Effector CD8-positive, alpha-beta T cell (primary cell): ENCODE measurements around the gene RPL29.
A peak's percentile ranks its signal among the peaks of the same experiment; 100 is the strongest.
"Not testable (repeated sequence)": the region's sequence is repeated elsewhere in the genome, so short reads cannot be mapped to it uniquely, and the experiment has no call there.

ENCODE experiments used
- DNase-seq: peaks from one replicate; lab custom pipeline; 2025; lab: John Stamatoyannopoulos, UW
- total RNA-seq, 4 experiments: gene quantifications; one replicate each; lab custom pipeline; 2026; lab: John Stamatoyannopoulos, UW

RPL29 gene
- total RNA-seq, result 331 to 613 (median 422) reads per million in 4 experiments

DNA sequence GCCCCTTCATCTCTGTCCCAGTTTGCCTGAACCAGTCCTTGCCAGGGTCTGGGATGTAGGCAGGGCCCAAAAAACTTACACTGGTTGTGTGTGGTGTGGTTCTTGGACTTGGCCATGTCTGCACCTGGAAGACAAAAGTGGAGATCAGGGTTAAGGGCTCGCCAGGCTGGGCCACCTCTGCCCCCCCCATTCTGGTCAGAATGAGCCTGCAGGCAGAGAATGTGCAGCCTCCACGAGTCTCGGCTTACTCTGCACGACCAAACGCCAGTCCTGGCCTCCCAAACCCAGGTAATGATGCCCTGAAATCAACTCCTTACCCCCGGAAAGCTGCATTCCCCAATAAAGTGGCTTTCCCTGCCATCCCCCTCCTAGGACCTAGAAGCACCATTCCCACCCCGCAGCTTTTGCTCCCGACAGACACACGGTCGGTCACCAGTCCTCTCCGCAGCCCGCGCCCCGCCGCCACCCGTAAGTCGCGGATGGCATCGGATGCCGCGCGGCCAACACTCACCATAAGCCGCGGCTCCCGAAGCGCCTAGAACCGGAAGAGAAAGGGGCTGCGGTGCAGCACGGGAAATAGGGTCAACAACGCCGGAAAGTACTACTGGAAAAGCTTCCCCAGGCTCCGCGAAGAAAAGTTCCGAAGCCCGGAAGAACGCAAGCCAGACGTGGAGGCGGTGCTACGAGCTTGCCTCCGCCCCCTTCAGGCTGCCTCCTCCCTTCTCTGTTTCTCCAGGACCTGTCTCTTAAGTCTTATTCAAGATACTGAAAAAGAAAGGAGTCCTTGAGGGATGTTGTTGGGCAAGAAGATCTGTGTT is at the start of gene RPL29:
TSS of gene RPL29 (minus strand) at position 550 of the 818 bp plus-strand sequence. CDS start at position 116, 434 bp downstream.
- peak; percentile 85 for DNase-seq

DNA sequence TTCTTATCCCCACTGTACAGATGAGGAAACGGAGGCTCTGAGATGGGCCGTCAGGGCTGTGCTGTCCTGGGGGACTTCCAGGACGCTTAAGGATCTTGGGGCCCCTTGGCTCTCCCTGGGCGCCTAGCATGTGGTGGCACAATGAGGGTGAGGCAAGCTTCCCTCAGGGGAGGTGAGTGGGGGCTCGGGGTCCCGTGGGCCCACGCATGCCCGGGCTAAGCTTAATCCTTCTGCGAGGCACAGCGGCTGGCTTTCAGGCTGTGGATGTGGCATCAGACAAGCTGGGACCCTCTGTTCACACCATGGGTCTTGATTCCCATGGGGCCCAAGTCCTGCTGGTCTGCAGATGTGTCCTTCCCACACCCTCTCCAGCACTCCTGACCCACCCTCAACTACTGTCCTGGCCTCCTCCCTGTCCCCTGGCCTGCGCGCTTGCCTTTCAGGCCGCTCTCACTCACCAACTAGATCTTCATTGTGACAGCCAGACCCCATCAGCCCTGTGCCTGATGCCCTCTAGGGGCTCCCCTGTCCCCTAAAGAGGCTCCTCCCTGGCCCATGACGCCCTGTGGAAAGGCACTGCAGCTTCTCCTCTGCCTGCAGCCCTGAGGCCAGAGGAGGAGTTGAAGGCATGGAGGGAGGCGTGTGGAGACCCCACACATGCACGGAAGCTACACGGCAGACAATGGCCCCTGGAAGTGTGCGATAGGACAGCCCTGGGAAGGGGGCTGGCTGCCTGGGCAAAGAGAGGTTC is 49.3 kb upstream of the RPL29 start:
- no peak for DNase-seq

DNA sequence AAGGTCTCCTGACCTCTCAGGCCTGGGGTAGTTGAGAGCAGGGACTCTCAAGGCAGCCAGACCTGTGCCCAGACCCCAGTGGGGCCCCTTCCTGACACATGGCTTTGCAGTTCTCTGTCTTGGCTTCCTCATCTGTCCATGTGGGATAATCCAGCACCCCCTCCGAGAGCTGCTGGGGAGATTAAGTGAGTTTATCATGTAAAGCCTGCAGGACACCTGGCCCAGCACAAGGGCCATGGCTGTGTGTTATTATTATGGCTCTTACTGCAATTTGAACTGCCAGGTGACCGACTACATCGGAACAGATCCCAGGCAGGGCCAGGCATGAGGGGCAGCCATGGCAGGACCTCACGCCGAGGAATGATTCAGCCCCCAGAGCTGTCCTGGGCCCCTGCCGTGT is 48.1 kb upstream of the RPL29 start:
- DNase-seq, result no peak

DNA sequence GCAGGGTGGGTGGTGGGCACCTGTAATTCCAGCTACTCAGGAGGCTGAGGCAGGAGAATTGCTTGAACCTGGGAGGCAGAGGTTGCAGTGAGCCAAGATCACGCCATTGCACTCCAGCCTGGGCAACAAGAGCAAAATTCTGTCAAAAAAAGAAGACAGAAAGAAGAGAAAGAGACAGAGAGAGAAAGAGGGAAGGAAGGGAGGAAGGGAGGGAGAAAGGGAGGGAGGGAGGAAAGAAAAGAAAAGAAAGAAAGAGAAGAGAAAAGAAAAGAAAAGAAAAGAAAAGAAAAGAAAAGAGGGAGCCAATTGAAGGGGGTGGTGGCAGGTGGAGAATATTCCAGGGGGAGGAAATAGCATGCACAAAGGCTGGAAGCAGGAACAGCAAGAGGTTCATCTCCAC is 47.3 kb upstream of the RPL29 start:
- not testable (repeated sequence) for DNase-seq

DNA sequence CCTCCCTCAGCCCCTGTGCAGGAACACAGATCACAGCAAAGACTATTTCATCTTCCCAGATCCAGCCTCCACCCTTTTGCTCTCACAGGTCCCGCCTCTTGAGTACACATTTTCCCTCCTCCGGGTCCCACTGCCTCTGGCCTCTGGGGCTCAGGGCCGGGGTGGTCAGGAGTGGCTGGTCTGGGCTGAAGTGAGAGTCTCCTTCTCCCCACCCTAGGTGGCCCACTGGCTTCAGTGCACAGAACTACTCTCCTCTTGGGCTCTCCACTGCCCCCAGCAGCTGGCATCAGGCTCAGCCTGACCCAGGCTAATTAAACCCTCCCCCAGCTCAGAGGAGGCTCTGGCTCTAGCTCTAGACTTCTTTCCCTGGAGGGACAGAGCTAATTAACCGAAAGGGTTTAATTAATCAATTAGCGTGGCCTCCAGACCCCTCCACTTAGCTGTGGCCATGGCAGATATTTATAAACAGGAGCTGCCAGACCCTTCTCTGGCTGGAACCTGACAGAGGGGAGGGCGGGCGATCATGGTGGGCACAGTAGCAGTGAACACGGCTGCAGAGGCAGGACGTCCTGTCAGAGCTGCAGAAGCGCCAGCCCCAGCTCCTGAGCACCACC is 45.5 kb upstream of the RPL29 start:
- no peak for DNase-seq

DNA sequence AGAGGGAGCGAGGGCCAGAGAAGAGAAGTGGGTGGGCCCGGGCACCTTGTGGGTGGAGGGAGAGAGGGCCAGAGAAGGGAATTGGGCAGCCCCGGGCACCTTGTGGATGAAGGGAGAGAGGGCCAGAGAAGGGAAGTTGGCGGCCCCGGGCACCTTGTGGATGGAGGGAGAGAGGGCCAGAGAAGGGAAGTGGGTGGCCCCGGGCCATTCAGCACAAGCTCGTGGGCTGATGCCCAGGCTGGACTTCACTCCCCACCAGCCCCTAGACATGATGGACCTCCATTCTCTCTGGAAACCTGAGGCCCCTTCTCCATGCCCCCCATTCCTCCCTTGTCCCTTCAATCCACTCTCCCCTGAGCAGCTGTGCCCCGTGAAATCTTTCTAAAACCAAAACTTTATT is 44.9 kb upstream of the RPL29 start:
- DNase-seq, result no peak

DNA sequence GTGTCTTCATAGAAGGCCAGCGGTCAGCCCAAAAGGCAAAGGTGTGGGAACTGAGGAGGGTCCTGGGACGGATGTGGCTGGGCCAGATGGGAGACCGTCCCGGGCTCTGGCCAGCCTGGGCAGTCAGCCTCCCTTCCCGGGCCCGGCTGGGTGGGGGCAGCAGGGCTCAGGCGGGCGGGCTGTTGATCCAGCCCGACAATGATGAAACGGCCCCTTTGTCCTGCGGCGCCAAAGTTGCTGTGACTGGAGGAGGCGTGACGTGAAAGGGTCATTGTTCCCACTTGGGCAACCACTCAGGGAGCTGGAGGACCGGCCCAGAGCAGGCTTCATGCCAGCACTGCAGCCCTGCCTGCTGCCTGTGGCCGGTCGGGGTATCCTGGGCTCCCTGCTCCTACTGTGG is 44.2 kb upstream of the RPL29 start:
- no peak for DNase-seq

DNA sequence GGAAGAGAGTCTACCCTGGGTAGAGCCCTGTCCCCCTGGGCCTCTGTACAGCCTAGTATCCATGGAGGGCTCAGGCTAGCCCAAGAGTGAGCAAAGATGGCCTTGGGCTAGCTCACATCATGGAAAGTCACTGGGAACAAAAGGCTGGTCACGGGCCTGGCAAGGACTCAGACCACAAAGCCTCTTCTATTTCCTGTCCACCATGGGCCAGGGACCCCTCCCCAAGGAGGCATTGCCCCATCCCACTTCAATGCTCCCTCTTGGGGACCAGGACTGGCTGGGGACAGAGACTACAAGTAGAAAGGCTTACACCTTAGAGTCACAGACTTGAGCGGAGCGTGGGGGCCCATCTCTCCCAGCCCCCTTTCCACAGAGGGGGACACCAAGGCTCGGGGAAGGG is 43.7 kb upstream of the RPL29 start:
- no peak for DNase-seq

DNA sequence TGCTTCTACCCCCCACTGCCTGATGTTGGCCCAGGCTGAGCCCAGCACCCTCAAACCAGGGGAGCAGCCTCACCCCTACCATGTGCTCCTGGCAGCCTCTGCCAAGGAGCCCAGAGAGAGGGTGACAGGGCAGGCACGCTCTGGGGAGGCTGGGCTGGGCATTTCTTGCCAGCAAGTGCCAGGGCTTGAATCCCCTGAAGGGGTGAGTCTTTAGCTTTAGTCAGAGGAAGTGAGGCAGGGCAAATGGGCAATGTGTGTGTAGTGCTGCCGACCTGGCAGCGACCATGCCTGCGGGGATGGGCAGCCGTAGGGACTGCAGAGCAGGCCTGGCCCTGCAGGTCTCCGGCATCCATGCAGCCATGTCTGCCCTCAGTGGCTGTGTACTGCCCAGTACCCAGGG is 42.5 kb upstream of the RPL29 start:
- DNase-seq, result no peak

DNA sequence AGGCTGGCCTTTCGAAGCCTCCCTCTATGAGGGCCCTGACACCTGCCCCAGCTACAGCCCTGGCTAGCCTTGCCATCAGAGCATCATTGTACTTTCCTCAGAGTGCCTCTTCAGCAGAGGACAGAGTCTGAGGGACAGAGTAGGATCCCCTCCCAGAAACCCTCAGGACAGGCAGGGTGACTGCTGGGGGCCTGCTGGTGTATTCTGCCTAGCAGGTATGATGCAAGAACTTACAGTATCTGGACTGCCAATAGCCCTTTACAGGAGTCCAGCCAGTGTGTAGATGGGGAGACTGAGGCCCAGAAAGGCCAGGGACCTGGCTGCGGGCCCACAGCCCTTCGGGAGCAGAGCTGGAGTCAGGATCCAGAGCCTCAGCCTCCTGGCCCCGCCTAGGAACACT is 41.6 kb upstream of the RPL29 start:
- DNase-seq, result no peak

DNA sequence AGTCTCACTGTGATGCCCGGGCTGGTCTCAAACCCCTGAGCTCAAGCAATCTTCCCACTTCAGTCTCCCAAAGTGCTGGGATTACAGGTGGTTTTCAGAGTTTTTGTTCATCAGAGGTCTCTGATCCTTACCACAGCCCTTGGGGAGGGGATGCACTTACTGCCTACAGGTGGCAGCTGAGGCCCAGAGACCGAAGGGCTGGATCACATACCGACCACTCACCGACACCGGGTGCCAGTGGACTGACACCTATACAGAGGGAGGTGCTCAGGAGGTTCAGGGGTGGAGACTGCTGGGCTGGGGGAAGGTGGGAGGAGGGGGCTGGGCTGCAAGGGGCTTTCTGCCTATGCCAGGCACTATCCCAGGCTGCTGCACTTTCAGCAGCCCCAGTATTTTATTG is 41.1 kb upstream of the RPL29 start:
- DNase-seq, result no peak

DNA sequence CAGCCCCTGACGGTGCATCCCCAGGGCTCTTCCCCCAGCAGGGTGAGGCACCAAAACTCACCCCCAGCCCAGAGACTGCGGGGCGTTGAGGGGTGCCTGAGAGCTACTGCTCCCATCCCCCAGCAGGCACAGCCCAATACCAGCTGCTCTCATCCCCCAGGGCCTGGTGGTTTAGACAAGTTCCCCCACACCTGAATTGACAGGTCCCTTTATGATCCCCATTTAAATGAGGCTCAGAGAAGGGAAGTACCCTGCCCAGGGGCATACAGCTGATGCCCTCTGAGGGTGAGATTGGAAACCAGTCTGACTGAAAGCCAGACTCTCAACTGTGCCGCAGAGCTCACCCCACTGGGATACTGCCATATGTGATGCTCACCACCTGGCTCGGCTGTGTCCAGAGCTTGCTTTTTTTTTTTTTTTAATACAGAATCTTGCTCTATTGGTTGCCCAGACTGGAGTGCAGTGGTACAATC is 40.6 kb upstream of the RPL29 start:
- no peak for DNase-seq

DNA sequence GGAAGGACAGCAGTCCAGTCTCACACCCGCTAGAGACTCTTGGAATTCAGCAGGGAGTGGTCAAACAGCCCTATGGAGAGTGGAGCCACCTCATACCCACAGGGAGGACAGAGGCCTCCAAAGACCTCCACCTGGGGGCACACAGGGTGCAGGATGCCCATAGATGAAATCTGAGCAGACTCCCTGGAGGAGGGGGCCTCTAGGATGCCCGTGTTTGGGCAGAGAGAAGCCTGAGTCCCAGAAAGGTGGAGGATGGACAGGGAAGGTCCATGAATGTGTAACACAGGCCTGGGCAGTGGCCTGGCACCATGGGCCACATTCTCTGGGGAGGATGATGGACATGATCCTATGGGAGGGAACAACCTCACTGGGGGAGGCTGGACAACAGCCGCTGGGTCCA is 39.0 kb upstream of the RPL29 start:
- no peak for DNase-seq

DNA sequence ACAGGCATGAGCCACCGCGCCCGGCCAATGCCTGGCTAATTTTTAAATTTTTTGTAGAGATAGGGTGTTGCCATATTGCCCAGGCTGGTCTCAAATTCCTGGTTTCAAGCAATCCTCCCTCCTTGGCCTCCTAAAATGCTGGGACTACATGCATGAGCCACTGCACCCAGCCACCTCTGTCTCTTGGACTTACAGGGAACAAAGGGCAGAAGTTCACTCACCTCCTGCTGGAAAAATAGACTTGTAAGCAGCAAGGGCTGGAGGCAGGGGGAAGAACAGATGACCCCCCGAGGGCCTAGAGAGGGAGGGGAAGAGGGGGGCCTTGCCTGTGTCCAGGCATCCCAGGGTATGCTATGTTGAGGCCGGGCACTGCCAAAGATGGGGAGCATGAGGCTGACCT is 38.5 kb upstream of the RPL29 start:
- no peak for DNase-seq

DNA sequence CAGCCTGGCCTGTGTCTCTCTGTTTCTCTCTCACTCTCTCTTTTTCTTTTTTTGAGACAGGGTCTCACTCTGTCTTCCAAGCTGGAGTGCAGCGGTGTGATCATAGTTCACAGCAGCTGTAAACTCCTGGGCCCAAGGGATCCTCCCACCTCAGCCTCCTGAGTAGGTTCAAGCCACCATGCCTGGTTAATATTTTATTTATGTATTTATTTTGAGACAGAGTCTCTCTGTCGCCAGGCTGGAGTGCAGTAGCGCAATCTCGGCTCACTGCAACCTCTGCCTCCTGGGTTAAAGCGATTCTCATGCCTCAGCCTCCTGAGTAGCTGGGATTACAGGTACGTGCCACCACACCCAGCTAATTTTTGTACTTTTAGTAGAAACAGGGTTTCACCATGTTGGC is 38.1 kb upstream of the RPL29 start:
- DNase-seq, result not testable (repeated sequence)

DNA sequence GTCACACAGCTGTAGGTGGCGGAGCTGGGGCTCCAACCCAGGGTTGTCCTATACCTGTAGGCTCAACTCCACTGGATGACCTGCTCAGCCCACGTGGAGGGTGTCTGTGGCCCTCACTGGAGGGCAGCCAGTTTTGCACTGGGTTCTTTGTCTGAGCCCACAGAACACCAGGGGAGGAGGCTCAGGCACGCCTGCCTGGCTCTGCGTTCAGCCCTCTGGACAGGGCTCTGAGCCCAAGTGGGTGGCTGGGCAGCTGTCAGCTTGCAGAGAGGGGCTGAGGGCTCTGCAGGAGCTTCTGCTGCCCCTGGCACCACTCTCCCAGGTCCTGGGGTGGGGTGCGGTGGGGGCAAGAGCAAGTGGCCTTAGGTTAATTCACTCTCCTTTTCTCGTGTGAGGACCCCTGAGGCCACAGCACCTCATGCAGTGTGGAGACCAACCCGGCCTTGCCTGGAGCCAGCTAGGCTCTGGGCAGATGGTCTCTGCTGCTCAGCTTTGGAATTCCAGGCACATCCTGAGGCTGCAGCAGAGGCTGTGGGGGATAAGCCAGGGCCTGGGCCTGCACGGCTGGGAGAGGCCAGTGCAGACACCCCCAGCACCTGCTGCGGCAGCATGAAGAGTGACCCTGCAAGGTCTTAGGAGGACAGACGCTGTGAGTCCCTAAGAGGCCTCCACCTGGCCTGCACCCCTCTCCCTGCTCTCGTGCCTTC is 37.2 kb upstream of the RPL29 start:
- no peak for DNase-seq

DNA sequence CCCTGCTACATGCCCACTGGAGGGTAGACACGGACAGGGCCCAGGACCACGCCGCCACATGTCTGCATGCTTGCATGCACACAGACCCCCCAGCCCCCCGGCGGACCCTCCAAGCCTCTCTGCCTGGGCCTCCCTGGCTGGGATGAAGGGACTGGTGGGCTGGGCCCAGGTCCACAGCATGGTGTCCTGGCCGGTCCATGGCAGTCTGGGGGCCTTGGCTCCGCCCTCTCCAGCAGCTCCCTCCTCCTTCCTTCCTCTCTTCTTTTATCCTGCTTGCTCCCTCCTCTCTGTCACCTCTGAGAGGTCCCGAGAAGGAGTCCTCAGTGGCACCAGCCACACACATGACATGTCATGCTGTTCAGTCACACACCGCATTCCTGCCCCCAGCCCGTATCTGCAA is 36.2 kb upstream of the RPL29 start:
- DNase-seq, result no peak

DNA sequence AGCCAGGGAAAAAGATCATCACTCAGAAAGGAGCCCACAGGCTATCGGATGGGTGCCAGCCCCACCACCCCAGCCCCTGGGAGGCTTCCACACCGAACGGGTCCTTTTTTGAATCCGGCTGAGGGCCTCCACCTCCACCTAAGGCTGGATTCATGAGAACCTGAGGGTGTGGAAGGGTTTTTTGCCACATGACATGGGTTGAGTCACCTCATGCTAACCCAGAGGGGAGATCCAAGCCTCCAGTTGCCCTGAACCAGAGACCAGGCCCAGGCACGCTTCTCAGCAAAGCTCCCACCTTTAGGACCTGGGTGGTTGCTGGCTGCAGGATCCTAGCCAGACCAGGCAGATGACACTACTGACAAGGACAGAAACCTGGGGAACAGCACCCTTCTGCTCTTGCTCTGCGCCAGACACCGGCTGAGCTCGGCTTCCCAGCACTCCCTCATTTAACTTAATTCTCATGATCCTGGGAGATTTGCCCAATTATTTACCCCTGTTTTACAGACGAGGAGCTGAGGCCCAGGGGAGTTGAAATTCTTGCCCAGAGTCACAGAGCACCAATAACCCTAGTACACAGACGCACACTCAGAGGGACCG is 35.1 kb upstream of the RPL29 start:
- DNase-seq, result no peak

DNA sequence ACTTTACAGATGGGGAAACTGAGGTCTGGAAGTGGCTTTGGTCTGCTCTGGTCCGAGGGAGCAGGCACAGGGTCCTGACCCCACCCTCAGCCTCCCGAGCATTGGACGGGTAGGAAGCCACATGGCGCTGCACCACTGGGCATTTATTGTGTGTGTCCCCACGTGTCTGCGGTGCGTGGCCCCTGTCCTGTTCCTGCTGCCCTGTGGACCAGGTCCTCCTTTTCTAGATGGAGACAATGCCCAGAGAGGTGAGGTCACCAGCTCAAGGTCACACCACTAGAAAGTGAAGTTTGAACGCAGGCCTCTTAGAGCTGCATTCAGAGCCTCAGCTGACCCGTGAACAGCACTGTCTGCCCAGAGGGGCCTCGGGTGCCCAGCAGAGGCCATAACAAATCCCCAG is 33.8 kb upstream of the RPL29 start:
- no peak for DNase-seq

DNA sequence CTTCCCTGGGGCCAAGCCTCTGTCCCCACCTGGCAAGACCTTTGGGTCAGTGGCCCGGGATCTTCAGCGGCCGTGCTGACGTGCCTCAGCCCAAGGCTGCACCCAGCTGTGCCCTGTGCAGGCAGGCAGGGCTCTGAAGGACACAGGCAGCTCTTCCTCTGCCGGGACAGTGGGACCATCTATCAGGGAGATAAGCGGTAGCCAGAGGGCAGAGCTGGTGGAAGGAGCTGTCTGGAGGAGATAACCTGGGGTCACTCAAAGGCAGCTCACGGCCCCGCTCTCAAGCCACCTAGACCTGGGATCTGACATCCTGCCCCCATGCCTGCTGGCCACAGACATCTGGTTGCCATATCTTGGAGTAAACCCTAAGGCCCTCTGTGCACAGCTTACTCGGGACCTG is 33.4 kb upstream of the RPL29 start:
- no peak for DNase-seq

DNA sequence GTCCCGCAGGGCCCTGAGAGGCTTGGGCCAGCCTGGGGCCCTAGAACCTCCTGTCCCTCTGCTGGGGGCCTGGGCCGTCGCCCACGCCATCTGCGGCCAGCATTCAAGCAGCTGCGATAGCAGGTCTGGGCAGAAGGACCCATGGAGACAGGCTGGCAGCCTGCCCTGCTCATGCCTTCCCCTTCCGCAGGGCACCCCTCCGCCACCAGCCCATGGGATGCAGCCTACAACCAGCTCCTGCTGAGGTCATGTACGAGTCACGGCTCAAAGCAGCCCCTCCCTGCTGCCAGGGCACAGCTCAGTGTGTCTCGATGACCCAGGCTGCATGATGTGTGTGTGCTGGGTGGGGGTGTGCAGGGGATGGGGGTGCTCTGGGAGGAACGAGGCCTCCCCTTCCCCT is 32.9 kb upstream of the RPL29 start:
- DNase-seq, result no peak

DNA sequence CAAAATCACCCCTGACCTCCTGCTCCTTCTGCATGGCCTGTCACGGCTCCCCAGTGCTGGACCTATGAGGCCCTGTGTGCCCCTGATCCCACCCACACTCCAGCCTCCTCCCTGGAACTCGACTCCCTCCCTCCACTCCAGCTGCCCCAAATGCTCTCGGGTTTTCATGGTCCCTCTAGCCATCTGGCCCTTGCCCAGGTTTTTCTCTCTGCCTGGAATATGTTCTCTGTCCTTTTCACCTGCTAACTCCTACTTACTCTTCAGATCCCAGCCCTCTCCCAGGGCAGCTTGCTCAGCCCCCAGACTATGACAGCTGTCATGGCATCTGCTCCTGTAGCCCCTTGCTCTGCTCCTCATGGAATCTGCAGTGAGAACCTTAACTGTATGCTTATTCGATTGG is 30.3 kb upstream of the RPL29 start:
- no peak for DNase-seq
